ENCODE data around the gene POLR3B.
"Not testable (repeated sequence)": the region's sequence is repeated elsewhere in the genome, so short reads cannot be mapped to it uniquely, and the experiment has no call there.

Gene POLR3B

DNA sequence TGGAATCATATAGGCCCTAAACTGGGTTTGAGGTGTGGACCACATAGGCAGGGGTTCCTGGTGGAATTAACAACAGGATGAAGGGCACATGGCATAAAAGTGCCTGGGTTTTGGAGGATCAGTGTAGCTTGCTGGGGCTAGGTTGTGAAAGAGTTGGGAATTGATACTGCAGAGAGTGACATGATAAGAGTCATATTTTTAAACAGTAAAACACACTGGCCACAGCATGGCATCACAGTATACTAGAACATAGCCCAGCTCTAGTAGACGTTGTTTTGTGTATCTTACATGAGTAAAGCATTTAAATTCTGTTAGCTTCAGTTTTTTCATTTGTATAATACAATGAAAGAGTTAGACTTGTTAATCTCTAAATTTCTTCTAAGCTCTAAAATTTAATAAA lies 102.0 kb downstream of the POLR3B start:
- no peak for DNase-seq (ENCODE audit: low spot score)

DNA sequence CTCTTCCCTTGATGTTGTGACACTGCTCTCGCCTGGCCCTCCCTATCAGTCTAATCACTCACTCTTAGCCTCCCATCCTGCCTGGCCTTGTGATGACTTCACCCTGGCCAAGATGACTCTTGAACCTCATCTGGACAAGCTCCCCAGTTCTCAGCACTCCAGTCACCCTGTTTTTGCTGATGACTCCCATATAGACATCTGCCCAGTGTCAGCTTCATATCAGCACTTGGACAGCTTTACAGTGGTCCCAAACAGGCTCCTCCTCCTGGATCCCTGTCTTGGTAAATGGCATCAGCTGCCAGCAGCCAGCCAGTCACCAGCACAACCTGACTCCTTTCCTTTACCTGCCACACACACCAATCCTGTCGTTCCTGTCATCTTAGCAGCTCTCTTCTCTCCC lies 104.2 kb downstream of the POLR3B start:
- DNase-seq (ENCODE audit: low spot score): no peak

DNA sequence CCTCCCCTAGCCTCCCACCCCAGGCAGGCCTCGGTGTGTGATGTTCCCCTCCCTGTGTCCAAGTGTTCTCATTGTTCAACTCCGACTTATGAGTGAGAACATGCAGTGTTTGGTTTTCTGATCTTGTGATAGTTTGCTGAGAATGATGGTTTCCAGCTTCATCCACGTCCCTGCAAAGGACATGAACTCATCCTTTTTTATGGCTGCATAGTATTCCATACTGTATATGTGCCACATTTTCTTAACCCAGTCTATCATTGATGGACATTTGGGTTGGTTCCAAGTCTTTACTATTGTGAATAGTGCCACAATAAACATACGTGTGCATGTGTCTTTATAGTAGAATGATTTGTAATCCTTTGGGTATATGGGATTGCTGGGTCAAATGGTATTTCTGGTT lies 108.1 kb downstream of the POLR3B start:
- DNase-seq (ENCODE audit: low spot score): not testable (repeated sequence)

DNA sequence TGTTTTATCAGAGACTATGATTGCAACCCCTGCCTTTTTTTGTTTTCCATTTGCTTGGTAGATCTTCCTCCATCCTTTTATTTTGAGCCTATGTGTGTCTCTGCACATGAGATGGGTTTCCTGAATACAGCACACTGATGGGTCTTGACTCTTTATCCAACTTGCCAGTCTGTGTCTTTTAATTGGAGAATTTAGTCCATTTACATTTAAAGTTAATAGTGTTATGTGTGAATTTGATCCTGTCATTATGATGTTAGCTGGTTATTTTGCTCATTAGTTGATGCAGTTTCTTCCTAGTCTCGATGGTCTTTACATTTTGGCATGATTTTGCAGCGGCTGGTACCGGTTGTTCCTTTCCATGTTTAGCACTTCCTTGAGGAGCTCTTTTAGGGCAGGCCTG lies 118.1 kb downstream of the POLR3B start:
- DNase-seq (ENCODE audit: low spot score): not testable (repeated sequence)

DNA sequence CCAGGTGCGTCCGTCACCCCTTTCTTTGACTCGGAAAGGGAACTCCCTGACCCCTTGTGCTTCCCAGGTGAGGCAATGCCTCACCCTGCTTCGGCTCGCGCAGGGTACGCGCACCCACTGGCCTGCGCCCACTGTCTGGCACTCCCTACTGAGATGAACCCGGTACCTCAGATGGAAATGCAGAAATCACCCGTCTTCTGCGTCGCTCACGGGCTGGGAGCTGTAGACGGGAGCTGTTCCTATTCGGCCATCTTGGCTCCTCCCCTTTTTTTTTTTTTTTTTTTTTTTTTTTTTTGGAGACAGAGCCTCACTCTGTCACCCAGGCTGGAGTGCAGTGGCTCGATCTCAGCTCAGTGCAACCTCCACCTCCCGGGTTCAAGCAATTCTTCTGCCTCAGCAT lies 120.1 kb downstream of the POLR3B start:
- DNase-seq (ENCODE audit: low spot score): not testable (repeated sequence)

DNA sequence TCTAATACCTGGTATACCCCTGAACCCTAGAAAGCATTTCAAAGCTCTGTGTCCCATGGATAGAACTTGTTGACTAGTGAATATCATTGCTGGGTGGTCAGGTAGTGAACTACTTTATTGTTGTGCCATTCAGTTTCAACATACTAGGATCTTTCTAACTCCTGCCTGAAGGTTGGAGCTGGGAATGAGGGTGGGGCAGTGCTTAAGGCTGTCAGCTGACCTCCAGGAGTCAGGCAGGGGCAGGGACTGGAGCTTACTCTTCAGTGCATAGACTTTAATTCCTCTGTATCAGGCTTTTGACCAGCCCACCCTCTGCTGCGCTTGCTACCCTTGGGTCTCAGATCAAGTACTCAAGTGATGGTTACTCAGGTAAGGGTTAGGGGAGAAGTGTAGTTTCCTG lies 122.7 kb downstream of the POLR3B start:
- DNase-seq (ENCODE audit: low spot score): no peak

DNA sequence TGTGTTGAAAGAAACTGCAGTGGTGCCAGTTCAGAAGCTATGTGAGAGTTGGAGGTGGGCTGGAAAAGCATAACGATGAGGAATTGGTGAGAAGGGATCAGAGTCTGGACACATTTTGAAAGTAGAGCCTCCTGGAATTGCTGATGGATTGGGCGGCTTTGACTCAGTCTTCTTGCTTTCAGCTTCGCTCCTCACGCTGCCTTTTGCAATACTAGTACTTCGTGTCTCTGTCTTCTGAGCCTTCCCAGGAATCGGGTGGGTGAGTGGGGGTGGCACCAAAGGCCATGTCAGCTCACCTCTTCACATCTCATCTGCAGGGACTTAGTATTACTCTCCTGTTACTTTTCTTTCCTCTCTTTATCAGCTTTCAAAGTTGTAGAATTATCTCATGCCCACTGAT lies 123.7 kb downstream of the POLR3B start:
- DNase-seq (ENCODE audit: low spot score): no peak

DNA sequence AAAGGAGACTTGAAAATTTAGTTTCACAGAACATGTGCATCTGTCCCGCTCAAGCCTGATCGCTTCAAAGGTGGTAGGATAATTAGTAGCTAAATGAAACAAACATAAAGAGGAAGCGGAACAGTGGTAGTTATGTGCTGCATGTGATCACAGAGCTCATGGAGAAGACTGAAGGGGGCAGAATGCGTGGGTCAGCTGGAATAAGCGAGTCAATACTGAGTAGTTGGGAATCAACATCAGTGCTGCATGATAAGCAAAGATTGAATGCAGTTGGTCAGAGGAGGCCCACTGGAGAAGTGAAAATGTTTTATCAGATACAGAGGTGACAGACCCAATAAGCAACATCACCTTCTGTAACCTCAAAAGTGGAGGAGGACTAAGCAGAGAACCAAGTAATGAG lies 130.1 kb downstream of the POLR3B start:
- DNase-seq (ENCODE audit: low spot score): no peak

DNA sequence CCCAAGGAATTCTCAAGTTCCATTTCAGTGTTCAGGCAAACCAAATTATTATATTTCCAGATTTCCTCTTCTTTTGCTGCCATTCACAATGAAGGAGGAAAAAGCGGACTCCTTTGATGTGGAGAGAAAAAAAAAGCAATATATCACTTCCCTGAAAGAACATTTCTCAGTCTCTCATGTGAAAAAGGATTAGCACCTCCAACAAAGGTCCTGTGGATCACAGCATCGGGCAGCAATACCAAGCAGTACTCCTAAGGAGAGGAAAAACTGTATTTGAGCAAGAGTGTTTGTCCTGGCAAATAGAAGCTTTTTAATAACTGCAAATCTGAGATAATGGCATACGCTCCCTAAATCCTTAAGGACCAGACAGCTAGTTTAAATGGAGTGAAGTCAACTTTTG lies 131.3 kb downstream of the POLR3B start:
- DNase-seq (ENCODE audit: low spot score): no peak

DNA sequence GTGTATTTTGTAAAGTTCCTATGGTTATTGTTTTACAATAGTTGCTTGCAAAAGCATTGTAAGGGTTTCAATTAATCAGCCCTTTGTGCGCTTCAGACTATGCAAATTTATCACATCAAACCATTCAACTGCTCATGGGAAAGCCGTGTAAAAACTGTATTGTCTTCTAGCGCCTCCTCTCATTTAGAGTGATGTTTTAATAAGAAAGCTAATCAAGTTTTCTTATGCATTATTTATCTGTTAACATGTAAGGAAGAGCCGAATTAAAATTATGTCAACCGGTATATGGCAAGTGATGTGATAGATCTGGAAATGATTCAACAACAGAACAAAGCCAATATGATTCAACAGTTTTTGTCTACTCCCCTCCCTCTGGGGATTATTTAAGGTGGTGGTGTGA lies 132.7 kb downstream of the POLR3B start:
- DNase-seq (ENCODE audit: low spot score): no peak

DNA sequence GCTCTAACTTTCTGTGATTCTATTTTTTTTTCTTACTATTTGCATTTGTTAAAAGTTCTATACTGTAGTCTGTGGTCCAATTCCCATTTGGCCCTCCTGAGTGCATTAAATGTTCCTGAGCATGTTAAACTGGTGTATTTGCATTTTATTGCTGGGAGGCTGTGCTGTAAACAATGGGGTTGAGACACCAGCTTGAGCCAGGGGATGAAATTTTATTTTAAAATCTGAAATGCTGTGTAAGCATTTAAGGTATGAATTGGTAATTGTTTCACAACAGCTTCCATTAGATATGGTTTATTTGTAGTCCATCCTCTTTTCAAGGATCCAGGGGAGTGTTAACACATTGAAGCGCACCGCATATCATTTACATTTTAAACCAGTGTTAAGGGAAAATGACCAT lies 135.3 kb downstream of the POLR3B start:
- DNase-seq (ENCODE audit: low spot score): no peak

DNA sequence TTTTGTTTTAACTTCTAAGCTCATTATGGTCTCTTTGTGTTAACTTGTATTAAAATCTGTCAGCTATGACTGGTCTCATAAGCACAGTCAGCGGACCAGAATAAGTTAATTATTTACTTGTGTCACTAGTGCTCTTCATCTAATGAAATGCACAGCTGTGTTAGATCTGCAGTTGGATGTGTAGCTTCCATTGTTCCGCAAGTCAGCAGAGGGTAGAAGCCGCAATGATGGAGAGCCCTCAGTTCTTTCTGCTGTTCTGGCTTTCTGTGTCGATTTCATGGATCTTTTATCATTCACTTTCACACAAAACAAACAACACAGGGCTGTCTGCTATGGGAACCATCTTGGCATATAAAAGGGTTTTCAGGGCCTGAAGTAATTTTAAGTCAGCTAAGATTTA lies 136.0 kb downstream of the POLR3B start:
- no peak for DNase-seq (ENCODE audit: low spot score)

DNA sequence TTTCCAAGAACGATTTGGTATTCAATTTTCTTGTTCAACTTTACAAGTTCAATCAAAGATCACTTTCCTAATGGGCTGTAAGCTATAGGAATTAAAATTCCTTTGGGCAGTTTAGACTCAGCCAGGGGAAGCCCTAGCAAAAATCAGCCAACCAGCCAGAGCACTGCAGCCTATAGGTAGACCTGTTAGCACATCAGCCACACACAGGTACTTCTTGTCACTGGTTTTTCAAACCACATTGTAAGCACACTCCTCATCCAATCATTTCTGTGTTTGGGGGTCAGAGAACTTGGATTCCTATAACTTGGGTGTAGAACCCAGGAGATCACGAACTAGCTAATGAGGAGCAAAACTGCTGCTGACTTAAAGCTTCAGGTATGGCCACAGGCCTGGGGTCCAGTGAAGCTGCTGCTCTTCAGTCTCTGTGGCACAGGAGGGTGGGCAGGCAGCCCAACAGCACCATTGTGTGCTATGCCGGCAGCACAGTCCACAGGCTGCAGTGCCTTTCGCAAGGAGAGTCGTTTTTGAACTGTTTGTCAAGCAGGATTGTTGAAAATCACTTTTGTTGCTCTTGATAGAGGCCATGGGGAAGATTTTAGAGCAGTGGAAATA lies 137.9 kb downstream of the POLR3B start:
- no peak for DNase-seq (ENCODE audit: low spot score)

DNA sequence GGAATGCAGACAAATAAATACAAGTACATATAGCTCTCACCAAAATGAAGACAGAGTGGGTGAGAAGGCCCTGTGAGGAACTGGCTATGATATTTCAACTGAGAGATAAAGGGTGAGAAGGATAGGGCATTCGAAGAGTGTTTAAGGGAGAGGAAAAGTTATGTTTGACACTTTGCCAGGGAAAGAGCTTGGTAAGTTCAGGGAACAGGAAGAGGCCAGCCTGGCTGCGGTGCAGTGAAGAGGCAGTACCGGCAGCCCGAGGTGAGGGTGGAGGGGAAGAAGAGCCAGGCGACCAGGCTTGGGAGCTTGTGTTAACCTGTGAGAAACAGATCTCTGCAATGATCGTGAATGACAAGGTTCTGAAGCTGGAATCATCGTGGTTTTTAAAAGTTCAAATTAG lies 140.5 kb downstream of the POLR3B start:
- DNase-seq (ENCODE audit: low spot score): no peak

DNA sequence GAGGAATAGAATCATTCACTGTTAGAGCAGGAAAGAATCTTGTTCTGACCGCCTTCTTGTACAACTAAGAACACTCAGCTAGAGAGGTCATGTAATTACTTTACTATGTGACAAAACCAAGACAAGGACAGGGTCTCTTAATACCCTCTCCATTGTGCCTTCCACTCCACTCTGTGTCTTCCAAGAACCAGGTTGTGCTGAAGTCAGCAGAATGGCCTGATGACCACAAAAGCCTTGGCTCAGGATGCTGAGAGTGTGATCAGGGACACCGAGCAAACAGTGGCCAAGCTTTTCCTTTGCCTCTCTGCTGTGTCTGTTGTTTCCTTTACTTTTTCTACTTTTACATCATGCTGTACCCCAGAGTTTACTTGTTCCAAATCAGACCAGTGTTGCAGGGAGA lies 142.1 kb downstream of the POLR3B start:
- no peak for DNase-seq (ENCODE audit: low spot score)

DNA sequence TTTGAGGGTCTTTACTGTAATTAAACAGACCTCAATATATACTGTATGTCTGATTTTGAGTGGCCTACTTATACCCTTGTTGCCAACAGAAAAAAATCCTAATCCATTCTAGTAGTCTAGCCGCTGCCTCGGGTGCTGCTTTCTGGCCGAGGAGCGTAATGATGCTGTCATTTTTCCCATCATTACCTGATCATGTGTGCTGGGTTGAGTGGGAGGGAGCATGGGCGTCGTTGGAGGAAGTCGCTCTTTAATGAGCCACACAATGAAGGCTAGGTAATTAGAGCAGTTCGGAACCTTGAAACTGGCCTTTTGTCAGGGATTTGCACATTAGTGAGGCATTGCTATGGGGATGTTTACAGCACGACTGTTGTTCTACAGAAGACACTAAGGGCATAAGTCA lies 149.1 kb downstream of the POLR3B start:
- DNase-seq (ENCODE audit: low spot score): no peak

DNA sequence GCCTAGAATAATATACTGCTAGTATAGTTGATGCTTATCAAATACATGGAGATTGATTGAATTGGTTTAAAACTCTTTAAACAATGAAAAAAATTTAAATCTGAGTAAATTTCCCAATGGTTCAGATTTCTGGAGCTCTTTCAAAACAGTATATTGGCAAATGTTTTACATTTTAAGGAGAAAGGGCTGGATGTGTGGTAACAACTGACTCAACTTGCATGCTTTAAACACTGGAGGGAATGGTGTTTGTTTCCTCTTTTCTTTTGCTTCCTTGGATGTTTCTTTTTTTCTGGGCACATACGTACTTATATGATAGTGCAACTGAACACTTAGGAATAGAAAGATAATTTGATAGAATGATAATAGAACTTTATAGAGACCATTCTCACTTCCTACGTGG lies 151.4 kb downstream of the POLR3B start:
- no peak for DNase-seq (ENCODE audit: low spot score)

DNA sequence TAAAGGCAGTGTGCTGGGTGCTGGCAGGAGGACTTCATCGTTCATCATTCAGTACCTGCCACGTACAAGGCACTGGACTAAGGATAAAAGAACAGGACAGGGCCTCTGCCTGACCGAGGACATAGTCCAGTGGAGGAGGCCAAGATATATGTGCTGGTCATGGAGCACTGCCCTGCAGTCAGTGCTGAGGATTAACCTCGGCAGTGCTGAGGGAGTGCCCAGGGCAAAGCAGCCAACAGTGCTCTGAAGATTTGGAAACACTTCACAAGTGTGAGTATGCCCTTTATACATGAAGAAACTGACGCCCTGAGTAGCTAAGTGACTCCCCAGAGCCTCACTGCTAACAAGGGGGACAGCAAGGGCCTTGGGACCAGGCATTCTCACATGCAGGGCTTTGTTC lies 153.8 kb downstream of the POLR3B start:
- DNase-seq (ENCODE audit: low spot score): no peak

DNA sequence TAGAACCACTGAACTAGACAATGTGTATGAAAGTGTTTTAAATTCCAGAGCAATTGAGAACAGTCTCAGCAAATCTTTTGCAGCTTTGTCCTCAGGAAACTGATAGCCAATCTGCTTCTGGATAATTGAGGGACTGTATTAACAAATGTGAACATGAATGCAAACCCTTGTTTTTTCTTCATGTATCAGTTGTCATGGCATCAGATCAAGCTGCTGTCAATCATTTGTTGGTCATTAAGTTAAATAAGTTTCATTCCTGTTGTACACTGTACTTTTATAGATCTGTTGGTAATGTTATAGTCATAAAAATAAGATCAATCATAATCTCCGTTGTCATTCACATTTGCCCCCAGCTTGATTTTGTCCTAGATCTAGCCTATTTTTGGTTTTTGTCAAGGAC lies 159.8 kb downstream of the POLR3B start:
- DNase-seq (ENCODE audit: low spot score): no peak

DNA sequence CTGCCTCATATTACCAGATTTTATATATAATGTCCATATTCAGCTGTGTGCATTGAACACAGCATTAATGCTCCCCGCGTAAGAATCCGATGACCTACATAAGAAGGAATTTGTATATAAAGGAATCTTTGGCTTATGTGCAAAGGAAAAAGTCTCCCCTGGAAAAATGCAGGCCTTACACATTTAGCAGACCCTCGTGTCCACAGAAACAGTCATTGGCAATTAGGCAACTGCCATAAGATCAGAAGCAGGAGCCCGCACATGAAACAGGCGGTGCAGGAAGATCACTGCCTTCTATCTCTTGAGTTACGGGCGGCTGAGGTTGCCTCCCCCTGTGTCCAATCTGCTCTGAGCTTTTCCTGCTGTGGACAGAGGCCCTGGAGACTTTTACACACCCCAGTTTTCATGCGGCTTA lies 162.1 kb downstream of the POLR3B start:
- DNase-seq (ENCODE audit: low spot score): no peak

DNA sequence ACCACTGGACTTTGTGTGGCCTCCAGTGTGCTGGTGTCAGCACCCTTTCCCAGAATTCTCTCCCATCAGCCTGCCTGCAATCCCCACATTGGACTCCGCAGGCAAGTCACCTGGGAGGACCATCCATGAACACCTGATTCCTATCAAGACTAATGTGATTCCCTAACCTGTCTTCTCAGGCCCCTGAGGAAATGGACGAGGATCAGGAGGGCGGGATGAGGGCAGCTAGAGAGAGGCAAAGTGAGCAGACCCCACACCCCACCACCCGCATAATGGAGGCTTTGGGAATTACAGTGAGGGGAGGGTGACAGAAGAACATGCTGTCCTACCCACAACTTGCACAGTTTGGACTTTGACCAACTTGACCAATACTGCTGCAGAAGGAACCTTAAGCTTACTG lies 164.4 kb downstream of the POLR3B start:
- DNase-seq (ENCODE audit: low spot score): no peak

DNA sequence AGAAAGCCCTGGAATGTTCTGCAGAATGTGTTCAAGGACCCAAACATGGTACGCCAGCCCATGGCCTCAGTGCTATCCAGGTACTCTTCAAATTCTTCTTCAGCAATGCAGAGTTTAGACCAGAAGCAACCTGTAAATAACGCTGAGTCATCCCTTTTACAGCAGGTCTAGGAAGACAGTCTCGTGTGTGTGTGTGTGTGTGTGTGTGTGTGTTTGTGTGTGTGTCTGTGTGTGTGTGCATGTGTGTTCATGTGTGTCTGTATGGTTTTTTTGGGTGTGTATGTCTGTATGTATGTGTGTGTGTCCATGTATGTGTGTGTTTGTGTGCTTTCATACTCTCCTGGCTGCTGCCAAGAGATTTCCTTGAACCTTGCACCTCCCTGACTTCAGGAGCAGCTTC lies 165.2 kb downstream of the POLR3B start:
- DNase-seq (ENCODE audit: low spot score): no peak

DNA sequence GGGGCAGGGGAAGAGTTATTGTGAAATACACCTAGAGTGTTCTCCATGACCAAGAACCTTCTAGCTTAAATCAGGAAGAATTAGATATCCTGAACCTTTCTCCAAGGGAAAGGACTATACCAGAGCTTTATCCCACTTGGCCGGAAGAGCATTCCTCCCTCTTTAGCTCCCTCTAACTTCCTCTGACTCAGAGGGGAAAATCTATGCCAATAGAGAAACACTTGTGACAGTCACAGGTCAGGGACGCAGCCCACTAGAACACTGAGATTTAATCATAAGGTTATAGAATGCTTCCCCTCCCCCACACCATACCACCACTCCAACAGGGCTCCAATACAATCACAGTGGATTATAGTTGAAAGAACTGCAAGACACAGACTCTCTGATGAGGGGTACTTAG lies 169.8 kb downstream of the POLR3B start:
- peak; percentile 1 for DNase-seq (ENCODE audit: low spot score)

DNA sequence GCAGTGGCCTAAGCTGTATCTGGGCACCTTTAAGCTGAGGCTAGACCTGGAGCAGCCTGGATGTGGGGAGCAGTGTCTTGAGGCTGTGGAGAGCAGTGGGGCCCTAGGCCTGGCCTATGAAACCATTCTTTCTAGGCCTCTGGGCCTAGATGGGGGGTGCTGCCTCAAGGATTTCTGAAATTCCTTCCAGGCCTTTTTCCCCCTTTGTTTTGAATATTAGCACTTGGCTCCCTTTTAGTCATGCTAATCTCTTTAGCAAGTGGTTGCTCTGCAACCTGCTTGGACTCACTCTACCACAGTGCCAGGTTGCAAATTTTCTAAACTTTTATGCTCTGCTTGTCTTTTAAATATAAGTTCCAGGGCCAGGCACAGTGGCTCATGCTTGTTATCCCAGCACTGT lies 183.7 kb downstream of the POLR3B start:
- no peak for DNase-seq (ENCODE audit: low spot score)

DNA sequence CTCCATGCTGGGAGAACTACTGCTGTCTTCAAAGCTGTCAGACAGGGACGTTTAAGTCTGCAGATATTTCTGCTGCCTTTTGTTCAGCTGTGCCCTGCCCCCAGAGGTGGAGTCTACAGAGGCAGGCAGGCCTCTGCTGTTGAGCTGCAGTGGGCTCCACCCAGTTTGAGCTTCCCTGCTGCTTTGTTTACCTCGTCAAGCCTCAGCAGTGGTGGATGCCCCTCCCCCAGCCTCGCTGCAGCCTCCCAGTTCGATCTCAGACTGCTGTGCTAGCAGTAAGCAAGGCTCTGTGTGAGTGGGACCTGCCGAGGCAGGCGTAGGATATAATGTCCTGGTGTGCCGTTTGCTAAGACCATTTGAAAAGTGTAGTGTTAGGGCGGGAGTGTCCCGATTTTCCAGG lies 193.9 kb downstream of the POLR3B start:
- DNase-seq (ENCODE audit: low spot score): no peak
